ENCODE measurements around the gene PCDHB4. TPM values are rescaled to one million over a fixed set of nuclear protein-coding genes. Genes with fewer than 3 reads are reported as not detected.
A peak's percentile ranks its signal among the peaks of the same experiment; 100 is the strongest.
"Not testable (repeated sequence)": the region's sequence is repeated elsewhere in the genome, so short reads cannot be mapped to it uniquely, and the experiment has no call there.

Gene PCDHB4
- polyA plus RNA-seq, 1 donor, result 3.1 TPM

GRCh38 chr5:141150224-141150992 lies 28.8 kb downstream of the PCDHB4 start:
- DNase-seq, result no peak

GRCh38 chr5:141150993-141151325 lies 29.3 kb downstream of the PCDHB4 start:
- DNase-seq, result no peak

GRCh38 chr5:141151632-141152031 lies 30.0 kb downstream of the PCDHB4 start:
- not testable (repeated sequence) for DNase-seq

GRCh38 chr5:141152096-141152495 lies 30.5 kb downstream of the PCDHB4 start:
- not testable (repeated sequence) for DNase-seq

GRCh38 chr5:141155540-141156374 lies 34.1 kb downstream of the PCDHB4 start:
- DNase-seq, result no peak

GRCh38 chr5:141157356-141157755 lies 35.7 kb downstream of the PCDHB4 start:
- not testable (repeated sequence) for DNase-seq

GRCh38 chr5:141157901-141158300 lies 36.3 kb downstream of the PCDHB4 start:
- DNase-seq, result not testable (repeated sequence)

GRCh38 chr5:141172381-141173204 lies 51.0 kb downstream of the PCDHB4 start, which contains the start of gene PCDHB7:
TSS of gene PCDHB7 (plus strand) at chr5:141172644. CDS start at chr5:141172836, 192 bp downstream.
- peak; percentile 23 for DNase-seq

- DNase-seq, result not testable (repeated sequence)
Observed at GRCh38 chr5:141174291-141175104, 52.9 kb downstream of the PCDHB4 start.

Other genes starting within 250 kb of the PCDHB4 start
- 0.06 TPM for gene PCDHA12, start 246.5 kb upstream of the PCDHB4 start, polyA plus RNA-seq (ENCODE audit: insufficient read length)
- gene PCDHA13, start 239.7 kb upstream of the PCDHB4 start, polyA plus RNA-seq (ENCODE audit: insufficient read length), result 0.21 TPM
- gene PCDHAC1, start 195.5 kb upstream of the PCDHB4 start, polyA plus RNA-seq (ENCODE audit: insufficient read length), result 0.22 TPM
- 2.0 TPM for gene PCDHAC2, start 155.3 kb upstream of the PCDHB4 start, polyA plus RNA-seq (ENCODE audit: insufficient read length)
- 0.14 TPM for gene PCDHB1, start 70.4 kb upstream of the PCDHB4 start, polyA plus RNA-seq (ENCODE audit: insufficient read length)
- 4.4 TPM for gene PCDHB2, start 27.2 kb upstream of the PCDHB4 start, polyA plus RNA-seq (ENCODE audit: insufficient read length)
- 2.6 TPM for gene PCDHB3, start 21.3 kb upstream of the PCDHB4 start, polyA plus RNA-seq (ENCODE audit: insufficient read length)
- gene PCDHB5, start 13.4 kb downstream of the PCDHB4 start, polyA plus RNA-seq (ENCODE audit: insufficient read length), result 3.2 TPM
- 2.4 TPM for gene PCDHB6, start 28.2 kb downstream of the PCDHB4 start, polyA plus RNA-seq (ENCODE audit: insufficient read length)
- gene PCDHB7, start 50.8 kb downstream of the PCDHB4 start, polyA plus RNA-seq (ENCODE audit: insufficient read length), result 3.2 TPM
- 2.1 TPM for gene PCDHB8, start 56.0 kb downstream of the PCDHB4 start, polyA plus RNA-seq (ENCODE audit: insufficient read length)
- 3.9 TPM for gene PCDHB16, start 60.6 kb downstream of the PCDHB4 start, polyA plus RNA-seq (ENCODE audit: insufficient read length)
- gene PCDHB9, start 65.3 kb downstream of the PCDHB4 start, polyA plus RNA-seq (ENCODE audit: insufficient read length), result 3.2 TPM
- 5.3 TPM for gene PCDHB10, start 70.5 kb downstream of the PCDHB4 start, polyA plus RNA-seq (ENCODE audit: insufficient read length)
- gene PCDHB11, start 77.8 kb downstream of the PCDHB4 start, polyA plus RNA-seq (ENCODE audit: insufficient read length), result 4.4 TPM
- gene PCDHB12, start 86.9 kb downstream of the PCDHB4 start, polyA plus RNA-seq (ENCODE audit: insufficient read length), result 4.7 TPM
- 2.8 TPM for gene PCDHB13, start 92.1 kb downstream of the PCDHB4 start, polyA plus RNA-seq (ENCODE audit: insufficient read length)
- 7.5 TPM for gene PCDHB14, start 101.5 kb downstream of the PCDHB4 start, polyA plus RNA-seq (ENCODE audit: insufficient read length)
- 9.4 TPM for gene PCDHB15, start 123.6 kb downstream of the PCDHB4 start, polyA plus RNA-seq (ENCODE audit: insufficient read length)
- gene SLC25A2, start 182.2 kb downstream of the PCDHB4 start, polyA plus RNA-seq (ENCODE audit: insufficient read length), result not detected
- gene TAF7, start 199.0 kb downstream of the PCDHB4 start, polyA plus RNA-seq (ENCODE audit: insufficient read length), result 76.5 TPM
- gene PCDHGA1, start 208.7 kb downstream of the PCDHB4 start, polyA plus RNA-seq (ENCODE audit: insufficient read length), result 0.77 TPM
- 2.1 TPM for gene PCDHGA2, start 216.9 kb downstream of the PCDHB4 start, polyA plus RNA-seq (ENCODE audit: insufficient read length)
- gene PCDHGA3, start 222.0 kb downstream of the PCDHB4 start, polyA plus RNA-seq (ENCODE audit: insufficient read length), result 1.0 TPM
- gene PCDHGB1, start 228.3 kb downstream of the PCDHB4 start, polyA plus RNA-seq (ENCODE audit: insufficient read length), result 0.45 TPM
- 1.6 TPM for gene PCDHGA4, start 233.2 kb downstream of the PCDHB4 start, polyA plus RNA-seq (ENCODE audit: insufficient read length)
- 2.8 TPM for gene PCDHGB2, start 238.2 kb downstream of the PCDHB4 start, polyA plus RNA-seq (ENCODE audit: insufficient read length)
- 2.6 TPM for gene PCDHGA5, start 242.3 kb downstream of the PCDHB4 start, polyA plus RNA-seq (ENCODE audit: insufficient read length)
- gene PCDHGB3, start 248.4 kb downstream of the PCDHB4 start, polyA plus RNA-seq (ENCODE audit: insufficient read length), result 1.8 TPM

Measured in hindlimb muscle (tissue), 1 donor.